ENCODE results near the gene RRN3. TPM values are rescaled to one million over a fixed set of nuclear protein-coding genes. Genes with fewer than 3 reads are reported as not detected.

Gene RRN3
- total RNA-seq, 4 donors from 2014 or later: 19.5 to 34.1 (median 24.8) TPM

GRCh38 chr16:15037745-15038144, 56.3 kb downstream of the RRN3 start:
- Histone ChIP-seq H3K27ac (replicated peaks in 1 of 4) (no peak overlapping the region), H3K9me3 (no peaks in the 10 kb centered on the region), H3K36me3 (peaks cover 62 to 88% (median 86%) of the 10 kb centered on the region in 4 donors), H3K27me3 (no peaks in the 10 kb centered on the region), H3K4me1 (peaks cover 13 to 25% (median 13%) of the 10 kb centered on the region in 4 donors), H3K4me3 (no peak overlapping the region)
- no peak for DNase-seq (ENCODE audit: extremely low spot score)
- WGBS: 84% methylated on average over 4 of the region's 4 CpGs
- intact Hi-C loops (cut with DNase I): no loop called here
- no peak for TF ChIP-seq EP300 (IDR thresholded peaks at IDR 0.05)
- TF ChIP-seq POLR2AphosphoS5 (IDR thresholded peaks at IDR 0.05): no peak
- no peak for TF ChIP-seq CTCF (IDR thresholded peaks at IDR 0.05)
- TF ChIP-seq POLR2A (IDR thresholded peaks at IDR 0.05; ENCODE audit: low read depth): no peak

GRCh38 chr16:15037003-15037402, 57.1 kb downstream of the RRN3 start:
- intact Hi-C loops (cut with DNase I): no loop called here

GRCh38 chr16:15035163-15035729, 58.8 kb downstream of the RRN3 start:
- 77% methylated on average over 15 of the region's 15 CpGs for WGBS
- Histone ChIP-seq H3K4me1 (peaks cover 0 to 18% (median 0%) of the 10 kb centered on the region in 4 donors), H3K9me3 (no peaks in the 10 kb centered on the region), H3K27ac (replicated peaks in 1 of 4) (no peak overlapping the region), H3K27me3 (no peaks in the 10 kb centered on the region), H3K4me3 (no peak overlapping the region), H3K36me3 (peaks cover 70 to 97% (median 97%) of the 10 kb centered on the region in 4 donors)
- intact Hi-C loops (cut with DNase I): no loop called here
- no peak for DNase-seq (ENCODE audit: extremely low spot score)
- no peak for TF ChIP-seq CTCF (IDR thresholded peaks at IDR 0.05)
- TF ChIP-seq POLR2A (IDR thresholded peaks at IDR 0.05; ENCODE audit: low read depth): no peak
- no peak for TF ChIP-seq POLR2AphosphoS5 (IDR thresholded peaks at IDR 0.05)
- no peak for TF ChIP-seq EP300 (IDR thresholded peaks at IDR 0.05)

More at GRCh38 chr16:15037003-15037402, 57.1 kb downstream of the RRN3 start:
- 81% methylated on average over 10 of the region's 10 CpGs for WGBS
- no peak overlapping the region for H3K4me3 ChIP-seq
- H3K27me3 ChIP-seq: no peaks in the 10 kb centered on the region
- H3K27ac ChIP-seq (replicated peaks in 1 of 4): no peak overlapping the region
- peaks cover 67 to 96% (median 93%) of the 10 kb centered on the region in 4 donors for H3K36me3 ChIP-seq
- TF ChIP-seq EP300 (IDR thresholded peaks at IDR 0.05) (no peak), CTCF (IDR thresholded peaks at IDR 0.05) (no peak), POLR2AphosphoS5 (IDR thresholded peaks at IDR 0.05) (no peak), POLR2A (IDR thresholded peaks at IDR 0.05; ENCODE audit: low read depth) (no peak)
- peaks cover 10 to 25% (median 10%) of the 10 kb centered on the region in 4 donors for H3K4me1 ChIP-seq
- DNase-seq (ENCODE audit: extremely low spot score): no peak
- H3K9me3 ChIP-seq: no peaks in the 10 kb centered on the region

GRCh38 chr16:15034266-15035162, 59.6 kb downstream of the RRN3 start:
- TF ChIP-seq POLR2AphosphoS5 (IDR thresholded peaks at IDR 0.05): no peak
- TF ChIP-seq EP300 (IDR thresholded peaks at IDR 0.05): no peak
- no peak for TF ChIP-seq POLR2A (IDR thresholded peaks at IDR 0.05; ENCODE audit: low read depth)
- TF ChIP-seq CTCF (IDR thresholded peaks at IDR 0.05): no peak
- Histone ChIP-seq H3K4me1 (peaks cover 0 to 18% (median 5%) of the 10 kb centered on the region in 4 donors), H3K27ac (replicated peaks in 1 of 4) (peak overlapping the region in 1 of 4 donors; percentile 1), H3K9me3 (no peaks in the 10 kb centered on the region), H3K4me3 (no peak overlapping the region), H3K36me3 (peaks cover 69 to 97% (median 93%) of the 10 kb centered on the region in 4 donors), H3K27me3 (no peaks in the 10 kb centered on the region)
- WGBS: 87% methylated on average over 23 of the region's 23 CpGs
- intact Hi-C loops (cut with DNase I): no loop called here
- no peak for DNase-seq (ENCODE audit: extremely low spot score)

All from esophagus muscularis mucosa (tissue), 4 donors.